Fibroblast of villous mesenchyme (primary cell): ENCODE measurements around the gene SBF2. TPM values are rescaled to one million over a fixed set of nuclear protein-coding genes. Genes with fewer than 3 reads are reported as not detected.
A peak's percentile ranks its signal among the peaks of the same experiment; 100 is the strongest.

Source experiments
- DNase-seq: peaks from one replicate; pipeline ENCODE4 v3.0.0-alpha.2; 2010; ENCODE audit warnings: low read depth
- H3K4me3 ChIP-seq: 2 replicates; pipeline ENCODE4 v1.5.1; 2011; ENCODE audit warnings: low read depth, mild to moderate bottlenecking, low read length
- CTCF ChIP-seq: IDR thresholded peaks from 2 replicates; pipeline ENCODE4 v1.5.1; 2012; ENCODE audit warnings: low read depth, mild to moderate bottlenecking, low read length; ENCODE audit not compliant: insufficient read depth
- total RNA-seq: library from RNA; depleted of rRNA; stranded (reverse); fragments of >200 nt; gene quantifications from 2 replicates; pipeline ENCODE4 v1.2.3, GENCODE V29; 2012

The SBF2 gene
- total RNA-seq, 1 donor = 35.0 TPM

GRCh38 chr11:9756461-9756860 lies 537.6 kb downstream of the SBF2 start:
- no peak overlapping the region for H3K4me3 ChIP-seq
- no peak for DNase-seq
- TF ChIP-seq CTCF = no peak

GRCh38 chr11:9755561-9756185 lies 538.3 kb downstream of the SBF2 start:
- no peak for TF ChIP-seq CTCF
- peak; percentile 88 for DNase-seq
- no peak overlapping the region for H3K4me3 ChIP-seq

- peak; percentile 1 for TF ChIP-seq CTCF
- no peak overlapping the region for H3K4me3 ChIP-seq
- peak; percentile 51 for DNase-seq
Observed at GRCh38 chr11:9754010-9754471, 540.0 kb downstream of the SBF2 start.

- no peak for TF ChIP-seq CTCF
- peak; percentile 50 for DNase-seq
- H3K4me3 ChIP-seq = no peak overlapping the region
Observed at GRCh38 chr11:9753021-9753420, 541.0 kb downstream of the SBF2 start.

GRCh38 chr11:9752091-9752490 lies 541.9 kb downstream of the SBF2 start:
- no peak for TF ChIP-seq CTCF
- DNase-seq = peak; percentile 97
- H3K4me3 ChIP-seq = no peak overlapping the region

GRCh38 chr11:9750551-9750950 lies 543.5 kb downstream of the SBF2 start:
- no peak overlapping the region for H3K4me3 ChIP-seq
- DNase-seq = no peak
- TF ChIP-seq CTCF = no peak
